Progenitor cell of endocrine pancreas (in vitro differentiated cells): ENCODE results near the gene TNIP2. TPM values are rescaled to one million over a fixed set of nuclear protein-coding genes. Genes with fewer than 3 reads are reported as not detected.

ENCODE experiments used
- DNase-seq: peaks from one replicate; pipeline ENCODE4 v3.0.0; 2021; ENCODE audit warnings: low spot score; ENCODE audit not compliant: unreplicated experiment
- H3K27ac Mint-ChIP-seq: 2 replicates; pipeline ENCODE4 v1.8.0; 2021; ENCODE audit warnings: mild to moderate bottlenecking, moderate library complexity, mixed read lengths
- H3K27me3 Mint-ChIP-seq: 2 replicates; pipeline ENCODE4 v1.8.0; 2021; ENCODE audit warnings: mixed read lengths
- H3K36me3 Mint-ChIP-seq: 2 replicates; pipeline ENCODE4 v1.8.0; 2022; ENCODE audit warnings: mixed read lengths; ENCODE audit not compliant: insufficient read depth
- H3K4me1 Mint-ChIP-seq: 2 replicates; pipeline ENCODE4 v1.8.0; 2021; ENCODE audit warnings: low read depth, mixed read lengths
- H3K4me3 Mint-ChIP-seq: 2 replicates; pipeline ENCODE4 v1.8.0; 2021; ENCODE audit warnings: low read depth, mild to moderate bottlenecking, moderate library complexity, mixed read lengths
- H3K9me3 Mint-ChIP-seq: 2 replicates; pipeline ENCODE4 v1.8.0; 2021; ENCODE audit warnings: low read depth, mixed read lengths
- long read RNA-seq: library from polyadenylated mRNA; unstranded; transcript quantifications from one replicate; pipeline ENCODE4 v2.0.0, GENCODE V29; 2020
- total RNA-seq: library from RNA; stranded (reverse); gene quantifications from 2 replicates; pipeline ENCODE4 v1.2.1, GENCODE V29; 2021
- TF ChIP-seq, protein P1 (sequence below): fragments of 200-600 bp; sonication (generic); IDR thresholded peaks from one replicate; pipeline ENCODE4 v1.5.0; 2021; ENCODE audit warnings: antibody characterized with exemption, mild to moderate bottlenecking; ENCODE audit not compliant: unreplicated experiment

TNIP2 gene, protein sequence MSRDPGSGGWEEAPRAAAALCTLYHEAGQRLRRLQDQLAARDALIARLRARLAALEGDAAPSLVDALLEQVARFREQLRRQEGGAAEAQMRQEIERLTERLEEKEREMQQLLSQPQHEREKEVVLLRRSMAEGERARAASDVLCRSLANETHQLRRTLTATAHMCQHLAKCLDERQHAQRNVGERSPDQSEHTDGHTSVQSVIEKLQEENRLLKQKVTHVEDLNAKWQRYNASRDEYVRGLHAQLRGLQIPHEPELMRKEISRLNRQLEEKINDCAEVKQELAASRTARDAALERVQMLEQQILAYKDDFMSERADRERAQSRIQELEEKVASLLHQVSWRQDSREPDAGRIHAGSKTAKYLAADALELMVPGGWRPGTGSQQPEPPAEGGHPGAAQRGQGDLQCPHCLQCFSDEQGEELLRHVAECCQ
- total RNA-seq: 21.2 and 26.3 TPM in 2 replicates
- long read RNA-seq, partial matches to known transcripts: 1 of 7 reads
- long read RNA-seq, other reads (novel, unspliced or antisense): 4 of 7 reads

DNA sequence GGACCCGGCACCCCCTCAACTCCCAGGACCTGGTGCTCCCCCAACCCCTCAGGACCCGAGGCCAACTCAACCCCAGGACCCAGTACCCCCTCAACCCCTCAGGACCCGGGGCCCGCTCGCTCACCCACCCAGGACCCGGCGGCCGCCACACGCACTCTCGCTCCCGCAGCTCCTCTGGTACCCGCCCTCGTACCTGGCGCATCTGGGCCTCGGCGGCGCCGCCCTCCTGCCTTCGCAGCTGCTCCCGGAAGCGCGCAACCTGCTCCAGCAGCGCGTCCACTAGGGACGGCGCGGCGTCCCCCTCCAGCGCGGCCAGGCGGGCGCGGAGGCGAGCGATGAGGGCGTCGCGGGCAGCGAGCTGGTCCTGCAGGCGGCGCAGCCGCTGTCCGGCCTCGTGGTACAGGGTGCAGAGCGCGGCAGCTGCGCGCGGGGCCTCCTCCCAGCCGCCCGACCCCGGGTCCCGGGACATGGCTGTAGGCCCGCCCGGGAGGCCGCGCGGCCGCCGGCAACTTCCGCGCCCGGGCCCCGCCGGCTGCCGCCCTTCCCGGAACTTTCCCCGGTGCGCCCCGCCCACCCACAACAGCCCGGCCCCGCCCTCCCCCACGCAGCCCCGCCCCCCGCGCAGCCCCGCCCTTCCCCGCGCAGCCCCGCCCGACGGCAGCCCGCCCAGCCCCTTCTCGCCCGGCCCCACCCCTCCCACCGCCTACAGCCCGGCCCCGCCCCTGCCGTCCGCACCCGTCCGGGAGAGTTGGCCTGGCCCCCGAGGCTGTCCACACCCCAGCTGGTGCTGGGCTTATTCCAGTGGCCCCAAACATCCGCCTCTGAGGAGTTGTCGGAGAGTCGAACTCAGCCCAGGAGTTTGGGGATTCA lies at the start of gene TNIP2:
Gene TNIP2 (minus strand): TSS at position 516 of the 870 bp plus-strand sequence. CDS start 47 bp downstream, at position 469.
- peak; percentile 62 for DNase-seq
- H3K4me1 Mint-ChIP-seq: peaks cover 12% of the 10 kb centered on the region
- peak within 1 kb of the TSS; percentile 72 for H3K4me3 Mint-ChIP-seq
- TF ChIP-seq, protein P1, sequence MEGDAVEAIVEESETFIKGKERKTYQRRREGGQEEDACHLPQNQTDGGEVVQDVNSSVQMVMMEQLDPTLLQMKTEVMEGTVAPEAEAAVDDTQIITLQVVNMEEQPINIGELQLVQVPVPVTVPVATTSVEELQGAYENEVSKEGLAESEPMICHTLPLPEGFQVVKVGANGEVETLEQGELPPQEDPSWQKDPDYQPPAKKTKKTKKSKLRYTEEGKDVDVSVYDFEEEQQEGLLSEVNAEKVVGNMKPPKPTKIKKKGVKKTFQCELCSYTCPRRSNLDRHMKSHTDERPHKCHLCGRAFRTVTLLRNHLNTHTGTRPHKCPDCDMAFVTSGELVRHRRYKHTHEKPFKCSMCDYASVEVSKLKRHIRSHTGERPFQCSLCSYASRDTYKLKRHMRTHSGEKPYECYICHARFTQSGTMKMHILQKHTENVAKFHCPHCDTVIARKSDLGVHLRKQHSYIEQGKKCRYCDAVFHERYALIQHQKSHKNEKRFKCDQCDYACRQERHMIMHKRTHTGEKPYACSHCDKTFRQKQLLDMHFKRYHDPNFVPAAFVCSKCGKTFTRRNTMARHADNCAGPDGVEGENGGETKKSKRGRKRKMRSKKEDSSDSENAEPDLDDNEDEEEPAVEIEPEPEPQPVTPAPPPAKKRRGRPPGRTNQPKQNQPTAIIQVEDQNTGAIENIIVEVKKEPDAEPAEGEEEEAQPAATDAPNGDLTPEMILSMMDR: peak; percentile 50
- H3K27ac Mint-ChIP-seq: peak within 1 kb of the TSS; percentile 39
- no peaks in the 10 kb centered on the region for H3K27me3 Mint-ChIP-seq
- H3K36me3 Mint-ChIP-seq: no peaks in the 10 kb centered on the region
- H3K9me3 Mint-ChIP-seq: no peaks in the 10 kb centered on the region

- DNase-seq: no peak
- no peaks in the 10 kb centered on the region for H3K9me3 Mint-ChIP-seq
- no peak overlapping the region for H3K4me3 Mint-ChIP-seq
- H3K36me3 Mint-ChIP-seq: no peaks in the 10 kb centered on the region
- TF ChIP-seq, protein P1: no peak
- H3K27me3 Mint-ChIP-seq: peaks cover 3% of the 10 kb centered on the region
- no peak overlapping the region for H3K27ac Mint-ChIP-seq
- H3K4me1 Mint-ChIP-seq: peaks cover 9% of the 10 kb centered on the region
Observed at GRCh38 chr4:2804973-2805501, 48.9 kb upstream of the TNIP2 start.

DNA sequence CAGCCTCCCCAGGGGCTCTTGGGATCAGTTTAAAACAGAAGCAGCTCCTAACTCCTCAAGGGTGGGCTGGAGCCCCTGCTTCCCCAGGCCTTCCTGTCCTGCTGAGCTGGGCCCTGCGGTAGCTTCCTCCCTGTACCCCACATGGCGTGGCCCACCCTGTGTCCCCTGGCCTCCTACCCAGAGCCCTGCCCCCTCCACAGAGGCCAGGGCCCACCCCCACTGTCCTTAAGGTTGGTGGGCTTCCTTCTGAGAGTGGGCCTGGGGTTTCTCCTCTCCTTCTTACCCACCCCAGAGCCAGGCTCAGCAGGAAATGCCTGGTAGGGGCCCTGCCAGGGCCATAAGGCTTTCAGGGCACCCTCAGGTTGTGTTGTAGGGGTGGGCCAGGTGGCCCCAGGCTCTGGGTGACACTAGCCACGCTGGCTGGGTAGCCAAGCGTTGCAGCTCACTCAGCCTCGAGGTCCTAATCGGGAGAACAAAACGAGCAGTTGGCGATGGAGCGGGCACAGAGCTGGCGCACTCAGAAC lies 48.4 kb upstream of the TNIP2 start:
- DNase-seq: no peak
- Mint-ChIP-seq H3K4me1 (peaks cover 6% of the 10 kb centered on the region), H3K4me3 (no peak overlapping the region), H3K27me3 (peaks cover 3% of the 10 kb centered on the region), H3K27ac (no peak overlapping the region), H3K36me3 (no peaks in the 10 kb centered on the region), H3K9me3 (no peaks in the 10 kb centered on the region)
- TF ChIP-seq, protein P1: no peak

DNA sequence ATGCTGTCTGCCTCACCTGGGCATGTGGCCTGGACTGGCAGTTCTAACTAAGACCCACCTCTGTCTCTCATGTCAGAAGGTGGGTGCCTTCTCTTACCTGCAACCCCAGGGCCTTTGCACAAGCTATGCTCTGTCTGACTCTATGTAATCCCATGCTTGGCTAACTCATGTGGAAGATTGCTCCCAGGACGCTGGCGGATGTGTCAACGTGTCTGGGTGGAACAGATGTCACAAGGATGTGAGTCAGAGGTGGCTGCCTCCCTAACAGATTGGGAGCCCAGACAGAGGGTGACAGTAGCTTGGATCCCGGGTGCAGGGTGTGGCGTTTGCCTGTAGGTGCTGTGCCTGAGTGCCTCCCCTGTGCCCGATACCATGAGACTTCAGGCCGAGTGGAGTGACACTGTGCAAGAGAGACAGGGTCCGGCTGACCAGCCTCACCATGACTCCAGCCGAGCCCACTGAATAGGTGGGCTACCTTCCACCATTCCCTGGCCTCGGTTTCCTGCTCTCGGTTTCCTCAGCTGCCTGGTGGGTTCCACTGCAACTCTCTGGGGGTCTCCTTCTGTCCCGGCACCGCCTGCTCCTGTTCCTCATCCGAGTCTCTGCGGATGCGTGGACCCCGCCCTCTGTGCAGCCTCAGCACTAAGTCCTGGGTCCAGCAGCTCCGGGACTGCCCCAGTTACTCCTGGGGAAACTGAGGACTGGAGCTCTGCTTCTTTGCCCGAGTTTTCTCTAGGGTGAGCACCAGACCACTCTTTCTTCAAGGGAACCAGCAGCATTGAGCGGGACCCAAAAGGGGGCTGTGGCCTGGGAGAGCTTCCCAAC lies 47.7 kb upstream of the TNIP2 start:
- no peak overlapping the region for H3K27ac Mint-ChIP-seq
- TF ChIP-seq, protein P1: no peak

More for the DNA sequence above, 47.7 kb upstream of the TNIP2 start:
- Mint-ChIP-seq H3K4me1 (peaks cover 6% of the 10 kb centered on the region), H3K27me3 (peaks cover 3% of the 10 kb centered on the region), H3K4me3 (no peak overlapping the region), H3K9me3 (no peaks in the 10 kb centered on the region), H3K36me3 (no peaks in the 10 kb centered on the region)
- no peak for DNase-seq
